ENCODE results near the gene USP22.

USP22 gene

DNA sequence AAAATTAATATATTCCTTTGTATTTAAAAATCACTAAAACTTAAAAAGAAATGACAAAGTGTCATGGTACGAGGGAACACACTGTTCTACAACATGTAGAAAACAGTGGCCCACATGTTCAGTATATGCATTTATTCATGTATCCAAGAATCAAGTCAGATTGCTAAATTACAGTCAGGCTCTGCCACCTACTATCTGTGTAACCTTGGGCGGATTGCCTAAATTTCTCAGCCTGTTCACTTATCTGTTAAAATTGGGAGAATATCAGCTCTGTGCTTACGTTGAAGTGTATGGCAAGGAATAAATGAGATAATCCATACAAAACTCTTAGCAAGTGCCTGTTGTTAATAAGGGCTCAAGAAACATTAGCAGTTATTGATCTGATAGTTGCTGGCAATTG, 3.4 kb upstream of the USP22 start:
- DNase-seq, result no peak

DNA sequence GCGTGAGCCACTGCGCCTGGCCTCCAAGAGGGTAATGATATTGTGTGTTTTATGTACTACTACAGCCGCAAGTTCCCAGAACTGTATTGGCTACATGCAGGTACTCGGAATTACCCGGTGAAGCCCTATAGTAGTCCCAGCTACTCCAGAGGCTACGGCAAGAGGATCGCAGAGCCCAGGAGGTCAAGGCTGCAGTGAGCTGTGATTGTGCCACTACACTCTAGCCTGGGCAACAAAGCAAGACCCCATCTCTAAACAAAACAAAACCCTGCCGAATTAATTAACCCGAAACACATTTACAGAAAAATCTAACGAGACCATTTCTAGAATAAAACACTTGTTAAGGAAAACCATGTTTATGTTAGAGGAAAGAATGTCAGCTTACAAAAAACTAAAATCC, 2.2 kb upstream of the USP22 start:
- DNase-seq, result no peak

DNA sequence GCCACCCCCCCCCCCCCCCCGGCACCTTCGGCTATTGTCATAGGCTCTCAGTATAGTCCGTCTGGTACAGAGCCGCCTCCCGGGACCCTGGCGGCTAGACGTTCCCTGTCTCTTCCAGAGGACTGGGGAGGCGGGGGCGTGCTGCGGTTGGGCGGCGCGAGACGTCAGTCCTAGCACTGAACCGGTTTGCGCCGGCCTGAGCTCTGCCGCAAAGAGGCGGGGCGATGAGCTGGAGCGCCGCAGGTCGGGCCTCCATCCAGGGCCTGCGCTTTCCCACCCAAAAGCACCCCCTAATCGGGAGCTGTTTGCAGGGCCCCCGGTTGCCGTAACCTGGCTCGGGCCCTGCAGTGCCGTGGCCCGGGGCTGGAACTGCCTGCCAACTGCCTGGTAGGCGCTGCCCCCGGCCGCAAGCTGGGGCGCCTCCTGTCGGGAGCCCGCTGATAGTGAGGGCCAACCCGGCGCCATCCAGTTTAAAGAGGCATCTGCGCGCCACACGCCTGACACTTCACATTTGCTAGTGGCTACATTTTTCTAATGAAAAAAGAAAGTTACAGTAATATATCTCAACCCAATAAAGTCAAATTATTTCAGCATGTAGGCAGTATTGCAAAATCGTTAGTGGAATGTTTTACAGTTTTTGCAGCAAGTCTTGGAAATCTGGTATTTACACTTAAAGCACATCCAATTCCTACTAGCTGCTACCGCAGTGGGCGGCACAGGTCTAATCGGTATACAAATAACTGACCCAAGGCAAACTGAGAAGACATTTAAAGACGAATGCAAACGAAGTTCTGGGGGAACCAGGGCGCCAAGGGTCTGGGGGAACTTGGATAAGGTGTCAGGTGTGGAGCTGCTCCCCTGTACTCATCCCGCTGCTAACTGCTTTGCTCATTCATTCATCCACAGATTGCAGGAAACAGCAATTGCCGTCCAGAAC, 753 bp upstream of the USP22 start:
- peak; percentile 100 for DNase-seq

DNA sequence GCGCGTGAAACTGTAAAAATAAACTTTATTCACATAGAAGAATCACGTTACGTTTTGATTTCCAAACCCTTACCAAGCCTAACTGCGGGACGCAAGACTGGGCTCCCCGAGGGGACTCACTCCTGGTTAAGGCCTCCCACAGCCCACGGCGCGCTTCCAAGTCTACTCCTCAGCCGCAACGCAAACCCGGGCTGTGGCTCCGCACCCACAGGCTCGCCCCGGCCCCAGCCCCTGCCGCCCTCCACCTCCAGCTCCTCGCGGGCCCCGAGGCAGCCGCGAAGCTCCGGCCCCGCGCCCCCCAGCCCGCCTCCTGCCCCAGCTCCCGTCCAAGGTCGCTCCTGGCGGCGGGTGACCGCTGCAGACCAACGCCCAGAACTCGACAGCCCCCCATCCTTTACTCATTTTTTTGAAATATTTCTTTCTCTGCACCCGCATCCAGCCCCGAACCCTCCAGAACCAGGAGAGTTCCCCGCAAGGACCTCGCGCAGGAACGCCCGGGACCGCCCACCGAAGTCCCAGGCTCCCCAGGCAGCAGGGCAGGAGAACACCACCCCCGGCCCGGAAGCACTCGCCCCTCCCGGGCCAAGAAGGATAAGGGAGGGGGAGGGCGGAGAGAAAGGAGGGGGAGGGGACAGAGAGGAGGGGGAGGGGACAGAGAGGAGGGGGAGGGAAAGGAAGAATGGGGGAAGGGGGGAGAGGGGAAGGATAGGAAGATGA, 912 bp downstream of the USP22 start:
- peak; percentile 80 to 89 for DNase-seq

DNA sequence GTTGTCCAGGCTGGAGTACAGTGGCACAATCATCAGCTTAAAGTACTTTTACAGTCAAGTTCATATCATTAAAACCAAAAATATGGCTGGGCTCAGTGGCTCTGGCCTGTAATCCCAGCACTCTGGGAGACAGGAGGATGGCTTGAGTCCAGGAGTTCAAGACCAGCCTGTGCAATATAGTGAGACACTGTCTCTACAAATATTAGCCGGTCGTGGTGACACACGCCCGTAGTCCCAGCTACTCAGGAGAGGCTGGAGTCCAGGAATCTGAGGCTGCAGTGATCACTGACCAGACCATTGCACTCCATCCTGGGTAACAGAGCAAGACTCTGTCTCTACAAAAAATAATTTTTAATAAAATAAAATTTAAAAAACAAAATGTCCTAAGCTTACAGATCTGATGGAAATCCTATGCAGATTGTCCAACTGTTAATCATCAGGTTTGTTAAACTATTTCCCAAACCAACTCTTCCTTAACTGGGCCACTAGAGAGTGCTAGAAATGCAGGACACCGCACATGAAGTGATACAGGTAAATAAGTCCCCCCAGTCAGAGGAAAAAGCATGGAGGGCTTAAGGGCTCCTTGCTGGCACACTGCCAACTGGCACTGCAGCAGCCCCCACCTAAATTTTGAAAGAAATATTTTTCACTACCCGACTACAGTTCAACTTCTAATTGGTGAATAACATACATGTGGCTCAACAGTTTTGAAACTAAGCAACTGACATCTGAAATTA, 2.8 kb downstream of the USP22 start:
- peak; percentile 64 to 70 for DNase-seq

DNA sequence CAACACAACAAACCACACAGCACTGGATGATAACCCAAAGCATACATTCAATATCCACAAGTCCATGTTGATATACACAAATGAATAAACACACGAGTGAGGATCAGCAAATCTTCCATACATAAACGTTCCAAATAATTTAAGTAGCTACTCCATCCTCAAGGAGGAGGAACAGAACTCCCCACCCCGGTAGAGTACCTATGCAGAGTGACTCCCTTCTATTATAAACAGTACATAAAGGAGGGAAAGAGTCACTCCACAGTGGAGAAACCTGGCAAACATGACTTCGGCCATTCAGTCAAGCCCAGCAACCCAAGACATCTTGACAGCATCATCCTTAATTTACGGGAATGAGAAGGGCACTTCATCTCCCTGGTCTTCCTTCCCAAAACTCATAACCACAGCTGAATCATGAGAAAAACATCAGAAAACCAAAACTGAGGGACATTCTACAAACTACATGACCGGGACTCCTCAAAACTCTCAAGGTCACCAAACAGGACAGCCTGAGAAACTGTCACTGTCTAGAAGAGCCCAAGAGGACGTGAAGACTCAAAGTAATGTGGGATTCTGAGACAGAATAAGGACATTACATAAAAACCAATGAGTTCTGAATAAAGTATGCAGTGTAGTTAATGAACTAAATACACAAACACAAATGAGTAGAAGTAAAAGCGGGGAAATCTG, 5.6 kb downstream of the USP22 start:
- no peak for DNase-seq

DNA sequence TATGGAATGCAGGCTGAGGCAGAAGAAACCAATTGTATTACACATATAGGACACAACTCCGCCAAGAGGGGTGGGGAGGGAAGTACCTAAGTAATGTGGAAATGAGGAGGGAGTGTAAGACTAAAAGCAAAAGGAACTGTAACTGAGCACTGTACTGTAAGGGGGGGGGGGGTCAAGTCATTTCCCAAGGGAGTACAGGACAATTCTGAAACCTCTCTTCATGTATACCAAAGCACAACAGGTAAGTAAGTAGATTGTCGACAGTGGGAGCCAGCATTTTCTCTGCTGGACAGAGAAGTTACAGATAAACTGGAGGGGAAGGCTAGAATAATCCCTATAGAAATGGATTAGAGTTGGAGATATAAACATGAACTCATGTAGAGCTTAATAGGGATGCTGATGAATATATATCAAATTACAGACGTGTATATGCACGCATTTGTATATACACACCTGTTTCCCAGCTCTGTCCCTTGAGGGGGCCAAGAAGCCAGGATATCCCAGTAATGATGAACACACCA, 6.4 kb downstream of the USP22 start:
- no peak for DNase-seq

DNA sequence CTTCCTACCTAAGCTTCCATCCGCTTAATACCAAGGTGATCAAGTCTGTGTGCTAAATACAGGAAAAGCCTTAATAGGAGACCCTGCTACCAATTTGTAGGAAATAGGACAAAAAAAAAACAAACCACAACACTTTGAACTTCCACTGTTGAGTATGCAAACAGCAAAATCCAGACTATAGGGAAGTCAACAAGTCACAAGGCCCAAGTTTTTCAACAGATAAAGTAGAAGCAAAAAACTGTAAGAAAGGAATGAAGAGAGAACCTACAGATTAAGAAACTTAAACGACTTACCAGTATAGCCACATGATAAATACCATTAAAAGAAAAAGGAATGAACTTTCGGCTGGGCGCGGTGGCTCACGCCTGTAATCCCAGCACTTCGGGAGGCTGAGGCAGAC, 7.4 kb downstream of the USP22 start:
- DNase-seq, result no peak

DNA sequence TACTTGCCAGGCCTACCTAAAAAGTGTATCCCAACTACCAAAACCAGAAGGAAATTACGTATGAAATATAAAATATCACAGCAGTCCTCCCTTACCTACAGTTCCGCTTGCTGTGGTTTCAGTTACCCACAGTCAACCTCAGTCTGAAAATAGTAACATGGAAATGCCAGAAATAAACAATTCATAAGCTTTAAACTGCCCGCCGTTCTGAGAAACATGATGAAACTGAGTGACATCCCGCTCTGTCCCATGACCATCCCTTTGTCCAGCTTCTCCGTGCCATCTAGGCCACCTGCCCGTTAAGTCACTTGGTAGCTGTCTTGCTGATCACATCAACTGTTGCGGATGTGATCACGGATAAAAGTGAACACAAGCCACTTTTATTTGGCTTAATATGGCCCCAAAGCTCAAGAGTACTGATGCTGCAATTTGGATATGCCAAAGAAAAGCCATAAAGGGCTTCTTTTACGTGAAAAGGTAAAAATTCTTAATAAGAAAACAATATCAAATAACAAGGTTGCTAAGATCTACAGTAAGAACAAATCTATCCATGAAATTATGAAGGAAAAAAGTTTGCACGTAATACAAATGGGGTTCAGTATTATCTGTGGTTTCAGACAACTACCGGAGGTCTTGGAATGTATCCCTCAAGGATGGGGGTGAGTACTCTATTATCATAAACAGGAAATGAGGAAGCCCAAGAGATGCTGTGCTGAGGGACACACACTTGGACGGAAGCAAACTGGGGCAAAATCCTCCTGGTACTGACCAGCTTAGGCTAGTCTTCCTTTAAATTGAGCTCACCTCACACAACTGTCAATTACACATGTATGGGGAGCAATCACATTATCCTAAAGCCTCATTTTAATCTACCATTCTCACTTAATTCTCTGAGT, 8.2 kb downstream of the USP22 start:
- DNase-seq, result no peak

DNA sequence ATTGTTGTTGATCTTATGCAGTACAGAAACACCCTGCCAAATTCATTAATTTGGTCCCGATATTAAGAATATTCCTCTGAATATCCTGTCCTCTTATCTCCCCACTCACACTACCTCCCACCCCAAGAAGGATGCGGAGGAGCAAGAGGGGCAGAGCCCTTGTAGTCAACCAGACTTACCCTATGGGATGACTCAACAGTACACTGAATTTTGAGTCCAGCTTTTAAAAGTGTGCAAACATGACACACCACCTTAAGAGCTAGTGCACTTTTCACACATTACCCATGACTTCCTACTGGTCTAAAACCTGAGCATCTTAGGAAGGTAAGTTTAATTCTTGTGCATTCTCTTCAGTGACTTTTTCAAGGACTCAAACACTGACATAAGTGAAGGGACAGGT, 9.5 kb downstream of the USP22 start:
- no peak for DNase-seq

DNA sequence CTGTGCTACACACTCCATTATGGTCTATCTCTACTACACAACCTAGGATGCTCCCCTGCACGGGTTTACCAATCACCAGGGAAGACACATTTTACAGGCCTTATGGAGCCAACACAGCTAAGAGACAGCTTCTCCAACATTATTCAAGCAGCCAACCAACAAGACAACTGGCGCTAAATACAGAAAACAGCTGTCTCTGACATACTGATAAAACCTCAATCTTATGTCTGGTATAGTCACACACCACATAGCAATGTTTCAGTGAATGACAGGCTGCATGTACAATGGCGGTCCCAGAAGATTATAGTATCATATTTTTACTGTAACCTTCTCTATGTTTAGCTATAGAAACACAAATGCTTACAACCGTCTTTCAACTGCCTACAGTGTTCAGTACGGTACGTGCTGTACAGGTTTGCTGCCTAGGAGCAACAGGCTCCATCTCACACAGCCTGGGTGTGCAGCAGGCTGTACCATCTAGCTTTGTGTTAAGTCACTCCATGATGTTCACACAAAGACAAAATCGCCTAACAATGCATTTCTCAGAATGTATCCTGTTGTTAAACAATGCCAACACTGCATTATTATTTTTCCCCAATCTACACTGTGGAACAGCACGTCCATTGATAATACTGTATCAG, 10.9 kb downstream of the USP22 start:
- DNase-seq, result no peak

DNA sequence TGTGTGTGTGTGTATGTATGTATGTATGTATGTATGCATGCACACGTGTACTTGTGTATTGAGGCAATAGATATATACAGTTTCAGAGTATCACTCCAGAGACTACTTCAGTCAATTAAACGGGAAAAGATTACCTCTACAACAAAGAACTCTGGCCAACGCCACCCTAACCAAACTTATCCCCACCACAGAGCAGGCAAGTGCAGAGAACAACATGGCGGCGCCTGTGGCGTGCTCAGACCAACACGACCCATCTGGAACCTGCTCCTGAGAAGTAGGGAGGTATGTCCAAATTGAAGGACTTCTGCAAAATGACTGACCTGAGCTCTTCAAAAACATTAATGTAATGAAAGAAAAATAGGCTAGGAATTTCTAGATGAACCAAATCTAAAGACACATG, 12.4 kb downstream of the USP22 start:
- no peak for DNase-seq

DNA sequence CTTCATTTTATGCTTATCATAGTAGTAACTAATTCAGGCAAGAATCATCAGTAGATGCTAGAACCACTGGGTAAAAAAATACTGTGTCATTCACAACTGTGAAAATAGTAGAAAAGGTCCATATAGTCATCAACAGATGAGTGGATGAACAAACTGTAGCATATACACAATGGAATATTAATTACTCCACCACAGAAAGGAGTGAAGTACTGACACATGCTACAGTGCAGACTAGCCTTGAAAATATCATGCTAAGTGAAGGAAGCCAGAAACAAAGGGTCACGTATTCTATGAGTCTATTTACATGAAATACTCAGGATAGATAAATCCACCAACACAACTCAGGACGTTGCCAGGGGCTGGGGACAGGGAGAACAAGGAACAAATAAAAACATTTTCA, 13.3 kb downstream of the USP22 start:
- no peak for DNase-seq

DNA sequence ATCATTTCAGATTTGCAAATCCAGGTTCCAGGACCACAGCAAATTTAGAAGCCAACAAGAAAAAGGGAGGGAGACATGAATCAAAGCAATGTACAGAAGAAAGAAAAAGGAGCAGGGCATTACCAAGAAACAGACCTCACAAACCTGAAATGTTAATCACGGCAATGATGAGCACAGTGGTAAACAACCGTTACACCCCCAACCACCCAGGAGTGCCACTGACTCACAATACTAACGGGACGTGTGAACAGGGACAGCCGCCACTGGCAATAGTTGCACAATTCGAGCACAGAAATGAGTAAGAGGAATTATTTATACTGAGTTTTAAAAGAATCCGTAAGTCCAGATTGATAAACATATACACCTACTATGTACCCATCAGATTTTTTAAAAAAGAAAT, 13.8 kb downstream of the USP22 start:
- no peak for DNase-seq

DNA sequence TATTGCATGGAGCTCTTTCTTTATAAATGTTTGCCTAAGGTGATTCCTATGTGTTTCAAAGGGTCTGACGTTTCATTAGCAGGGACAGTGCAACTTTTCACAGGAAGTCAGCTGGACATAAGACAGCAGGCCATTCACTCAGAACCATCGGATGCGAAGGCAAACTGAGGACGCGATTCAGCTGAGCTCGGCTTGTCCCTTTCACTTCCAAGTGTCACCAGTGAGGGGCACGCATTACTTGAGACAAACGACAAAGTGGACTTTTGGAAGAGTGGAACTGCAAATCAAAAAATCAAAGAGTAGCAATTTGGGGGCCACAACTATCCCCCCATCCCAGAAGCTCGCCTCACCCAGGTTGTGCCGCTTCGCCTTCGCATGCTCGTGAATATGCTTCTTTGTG, 14.6 kb downstream of the USP22 start:
- DNase-seq, result no peak

DNA sequence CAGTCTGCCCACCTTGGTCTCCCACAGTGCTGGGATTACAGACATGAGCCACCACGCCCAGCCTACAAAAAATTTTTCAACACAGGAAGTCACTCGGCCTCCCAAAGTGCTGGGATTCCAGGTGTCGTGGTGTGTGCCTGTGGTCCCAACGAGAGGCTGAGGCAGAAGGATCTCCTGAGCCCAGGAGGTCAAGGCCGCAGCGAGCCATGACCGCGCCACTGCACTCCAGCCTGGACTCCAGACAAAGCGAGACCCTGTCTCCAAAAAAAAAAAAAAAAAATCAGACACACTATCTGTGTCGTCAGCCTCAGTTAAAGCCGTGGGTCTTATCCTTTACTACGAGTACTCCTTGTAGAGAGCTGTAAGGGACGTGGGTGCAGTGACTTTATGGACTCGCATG, 15.8 kb downstream of the USP22 start:
- no peak for DNase-seq

DNA sequence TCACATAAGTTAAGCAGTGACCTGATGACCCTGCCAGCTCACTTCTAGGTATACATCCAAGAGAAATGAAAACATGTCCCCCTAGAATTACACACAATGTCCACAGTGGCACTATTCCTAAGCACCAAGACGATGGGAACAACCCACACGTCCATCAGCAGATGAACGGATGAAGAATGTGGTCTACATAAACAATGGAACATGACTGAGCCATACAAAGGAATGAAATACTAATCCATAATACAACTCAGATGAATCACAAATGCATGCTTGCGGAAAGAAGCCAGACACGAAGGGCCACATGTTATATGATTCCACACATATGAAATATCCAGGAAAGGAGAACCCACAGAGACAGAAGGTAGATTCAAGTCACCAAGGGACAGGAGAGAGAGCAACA, 17.4 kb downstream of the USP22 start:
- DNase-seq, result no peak

DNA sequence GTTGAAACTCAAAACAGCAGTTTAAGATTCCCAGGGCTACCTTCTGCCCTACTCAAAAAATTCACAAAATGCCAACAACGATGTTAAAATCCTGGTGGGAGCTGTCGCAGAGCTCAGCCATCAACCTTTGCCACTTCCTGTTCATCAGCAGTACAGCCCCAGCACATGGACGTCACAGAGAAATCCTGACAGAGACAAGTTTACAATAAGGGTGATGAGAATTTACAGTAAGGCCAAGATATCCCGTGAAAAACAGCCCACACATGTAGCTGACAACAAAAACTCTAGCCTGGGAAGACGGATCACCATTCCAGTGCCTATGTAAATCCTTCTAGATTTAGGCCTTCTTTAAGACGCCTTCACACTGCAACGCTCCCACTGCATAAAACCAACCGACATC, 18.8 kb downstream of the USP22 start:
- no peak for DNase-seq

DNA sequence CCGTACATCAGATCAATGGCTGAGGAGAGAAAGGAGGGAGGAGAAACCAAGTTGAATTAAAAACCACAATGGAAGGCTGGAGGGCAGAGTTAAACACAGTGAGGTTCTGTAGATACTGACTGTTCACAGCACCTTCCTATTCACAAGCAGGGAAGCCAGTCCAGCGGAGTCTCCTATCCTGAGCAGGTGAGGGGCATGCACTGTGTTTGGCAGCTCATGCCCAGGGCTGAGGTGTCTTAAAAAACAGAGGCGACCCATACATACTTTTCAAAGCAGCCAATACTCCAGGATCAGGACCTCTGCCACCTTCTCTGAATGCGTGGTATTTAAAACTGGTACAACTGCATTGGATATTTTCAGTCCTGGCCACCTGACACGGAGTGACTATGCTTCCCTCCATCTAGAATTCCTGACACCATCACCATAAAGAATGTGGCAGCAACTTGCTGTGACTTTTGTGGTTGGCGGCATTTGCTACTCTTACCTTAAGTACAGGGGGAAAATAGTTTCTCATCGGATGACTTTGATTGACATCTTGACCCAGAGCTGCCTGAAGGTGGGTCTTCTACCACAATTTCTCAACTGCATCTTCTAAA, 21.5 kb downstream of the USP22 start:
- DNase-seq, result no peak

DNA sequence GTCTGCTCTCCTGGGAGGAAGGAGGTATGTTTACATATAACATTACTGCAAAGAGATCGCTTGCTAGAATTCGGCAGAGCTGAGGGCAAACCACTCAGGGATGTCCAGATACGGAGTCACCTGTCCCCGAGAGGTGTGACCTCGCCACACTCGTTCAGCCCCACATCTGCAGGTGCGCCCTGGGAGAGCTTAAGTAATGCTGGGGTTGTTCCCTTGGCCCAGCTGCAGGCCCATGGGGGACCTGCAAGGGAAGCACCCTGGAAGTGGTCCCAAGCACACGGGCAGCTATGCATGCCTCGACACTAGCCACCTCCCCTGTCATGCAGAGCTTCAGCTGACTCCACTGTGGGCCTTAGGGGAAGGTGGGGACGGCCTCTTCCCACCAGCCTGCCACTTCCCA, 22.2 kb downstream of the USP22 start:
- DNase-seq, result no peak

Data from SHP77 (cell line).